Measurements from ENCODE around the gene BCAS3.
"Not testable (repeated sequence)": the region's sequence is repeated elsewhere in the genome, so short reads cannot be mapped to it uniquely, and the experiment has no call there.

BCAS3 gene

DNA sequence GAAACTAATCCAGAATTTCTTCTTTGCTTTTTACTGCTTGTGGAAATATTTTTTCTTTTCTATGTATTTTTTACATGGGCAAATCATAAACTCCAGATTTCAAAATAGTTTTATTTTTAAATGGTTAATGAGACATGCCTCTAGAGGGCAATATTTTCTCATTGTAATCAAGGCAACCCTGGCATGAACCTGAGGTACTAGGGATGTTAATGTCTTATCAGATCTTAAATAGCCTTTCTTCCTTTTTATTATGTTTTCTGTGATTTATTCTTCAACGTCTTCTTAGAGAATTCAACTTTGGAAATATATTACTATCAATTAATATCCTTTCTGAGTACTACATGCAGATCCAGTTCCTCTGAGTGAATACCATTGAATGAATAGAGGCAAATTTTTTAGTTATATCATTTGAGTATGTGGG, 324.7 kb downstream of the BCAS3 start:
- no peaks in the 10 kb centered on the region for H3K27me3 Mint-ChIP-seq
- H3K36me3 Mint-ChIP-seq (ENCODE audit: low read depth): no peaks in the 10 kb centered on the region
- H3K4me3 Mint-ChIP-seq: no peak overlapping the region
- H3K27ac Mint-ChIP-seq: no peak overlapping the region
- H3K4me1 Mint-ChIP-seq (ENCODE audit: low read depth): no peaks in the 10 kb centered on the region
- no peak for DNase-seq
- H3K9me3 Mint-ChIP-seq: no peaks in the 10 kb centered on the region

DNA sequence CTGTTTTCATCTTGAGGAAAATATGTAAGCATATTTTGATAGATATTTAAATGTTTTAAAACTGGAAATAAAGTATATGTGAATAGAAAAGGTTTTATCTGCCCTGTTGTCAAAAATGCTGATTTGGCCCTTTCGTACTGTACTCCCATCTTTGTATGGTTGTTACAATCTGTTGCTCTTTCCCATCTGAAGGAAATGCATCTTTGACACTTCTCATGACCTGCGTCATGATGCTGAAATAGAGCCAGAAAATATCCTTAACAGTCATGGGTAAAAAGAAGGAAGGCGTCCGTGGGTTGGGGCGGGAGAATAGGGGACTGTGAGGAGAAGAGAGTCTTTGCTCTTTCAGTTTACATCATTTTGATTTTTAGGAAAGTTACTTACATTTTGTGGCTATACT, 327.7 kb downstream of the BCAS3 start:
- no peak for DNase-seq
- Mint-ChIP-seq H3K27ac (no peak overlapping the region), H3K36me3 (ENCODE audit: low read depth) (no peaks in the 10 kb centered on the region), H3K9me3 (no peaks in the 10 kb centered on the region), H3K4me1 (ENCODE audit: low read depth) (no peaks in the 10 kb centered on the region), H3K27me3 (no peaks in the 10 kb centered on the region), H3K4me3 (no peak overlapping the region)

DNA sequence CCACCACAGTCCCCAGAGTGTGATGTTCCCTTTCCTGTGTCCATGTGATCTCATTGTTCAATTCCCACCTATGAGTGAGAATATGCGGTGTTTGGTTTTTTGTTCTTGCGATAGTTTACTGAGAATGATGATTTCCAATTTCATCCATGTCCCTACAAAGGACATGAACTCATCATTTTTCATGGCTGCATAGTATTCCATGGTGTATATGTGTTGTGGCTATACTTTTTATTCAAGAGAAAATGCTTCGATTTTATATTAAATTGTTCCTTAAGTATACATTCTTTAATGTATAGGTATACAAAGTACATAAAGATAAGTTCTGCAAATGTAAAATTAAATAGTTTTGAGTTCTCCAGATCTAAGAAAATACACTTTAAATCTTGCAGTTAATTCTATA, 328.3 kb downstream of the BCAS3 start:
- H3K27me3 Mint-ChIP-seq, H3K9me3 Mint-ChIP-seq, H3K4me3 Mint-ChIP-seq: not testable (repeated sequence)

DNA sequence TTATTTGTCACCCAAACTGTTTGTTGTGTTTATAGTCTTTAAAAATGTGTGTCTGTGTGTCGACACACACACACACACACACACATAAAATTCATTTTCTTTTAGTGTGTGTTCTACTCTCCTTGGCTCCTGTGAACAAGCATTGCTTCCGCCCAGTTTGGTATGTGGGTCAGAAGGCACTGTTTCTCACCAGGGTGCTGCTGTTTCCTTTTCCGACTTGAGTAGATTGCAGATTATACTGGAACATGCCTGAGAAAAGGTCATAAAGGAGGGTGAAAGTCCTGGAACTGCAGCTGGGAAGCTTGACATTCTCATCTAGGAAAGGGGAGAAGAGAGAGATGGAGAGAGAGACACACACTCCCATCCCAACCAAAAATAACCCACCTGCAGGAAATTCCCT, 330.3 kb downstream of the BCAS3 start:
- H3K36me3 Mint-ChIP-seq (ENCODE audit: low read depth): no peaks in the 10 kb centered on the region
- H3K4me3 Mint-ChIP-seq: no peak overlapping the region
- H3K9me3 Mint-ChIP-seq: no peaks in the 10 kb centered on the region
- no peaks in the 10 kb centered on the region for H3K27me3 Mint-ChIP-seq
- no peaks in the 10 kb centered on the region for H3K4me1 Mint-ChIP-seq (ENCODE audit: low read depth)
- no peak for DNase-seq
- H3K27ac Mint-ChIP-seq: no peak overlapping the region

More for the DNA sequence above, 328.3 kb downstream of the BCAS3 start:
- DNase-seq; H3K4me1 Mint-ChIP-seq (ENCODE audit: low read depth); H3K36me3 Mint-ChIP-seq (ENCODE audit: low read depth); H3K27ac Mint-ChIP-seq: not testable (repeated sequence)

DNA sequence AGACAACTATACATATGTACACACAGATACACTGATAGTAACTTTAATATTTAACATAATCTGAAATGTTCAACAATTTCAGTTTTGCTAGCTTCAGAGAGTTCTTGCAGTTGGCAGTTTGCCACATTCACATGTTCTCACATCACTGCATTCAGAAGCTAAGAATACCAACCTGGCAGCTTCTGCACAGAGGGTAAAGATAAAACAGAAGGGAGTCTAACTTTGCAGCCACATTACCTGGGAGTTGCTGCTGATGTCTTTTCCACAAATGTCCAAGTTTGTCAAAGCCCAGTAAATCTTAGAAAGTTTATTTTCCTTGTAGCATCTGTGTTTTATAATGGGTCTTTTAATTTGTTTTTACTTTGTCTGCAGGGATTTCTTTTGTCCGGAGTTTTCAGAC, 332.0 kb downstream of the BCAS3 start:
- Mint-ChIP-seq H3K36me3 (ENCODE audit: low read depth) (no peaks in the 10 kb centered on the region), H3K27ac (no peak overlapping the region), H3K9me3 (no peaks in the 10 kb centered on the region), H3K27me3 (no peaks in the 10 kb centered on the region), H3K4me3 (no peak overlapping the region), H3K4me1 (ENCODE audit: low read depth) (no peaks in the 10 kb centered on the region)
- DNase-seq: no peak

DNA sequence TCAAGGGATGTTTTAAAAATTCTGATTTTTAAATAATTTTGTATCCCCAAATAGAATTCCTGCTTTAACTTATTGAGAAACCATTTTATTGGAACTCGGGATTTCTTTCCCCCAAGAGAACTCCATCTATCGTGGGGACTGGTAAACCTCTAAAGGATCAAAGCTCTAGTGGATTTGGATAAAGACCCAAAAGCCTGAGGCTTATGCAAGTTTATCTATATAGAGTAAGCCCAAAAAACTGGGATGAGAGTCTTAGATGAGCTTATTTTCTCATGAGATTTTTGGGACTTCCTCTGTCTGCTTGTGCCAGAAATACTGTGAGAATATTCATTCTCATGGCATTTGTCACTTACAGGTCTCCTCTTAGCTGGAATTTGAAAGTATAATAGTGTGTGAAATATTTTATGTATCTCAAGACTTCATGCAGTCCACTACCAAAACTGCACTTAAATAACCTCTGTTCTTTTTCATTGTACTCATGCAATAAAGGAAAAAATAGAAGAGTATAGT, 333.1 kb downstream of the BCAS3 start:
- Mint-ChIP-seq H3K27ac (no peak overlapping the region), H3K4me3 (no peak overlapping the region), H3K4me1 (ENCODE audit: low read depth) (no peaks in the 10 kb centered on the region), H3K9me3 (no peaks in the 10 kb centered on the region), H3K36me3 (ENCODE audit: low read depth) (no peaks in the 10 kb centered on the region), H3K27me3 (no peaks in the 10 kb centered on the region)
- no peak for DNase-seq

DNA sequence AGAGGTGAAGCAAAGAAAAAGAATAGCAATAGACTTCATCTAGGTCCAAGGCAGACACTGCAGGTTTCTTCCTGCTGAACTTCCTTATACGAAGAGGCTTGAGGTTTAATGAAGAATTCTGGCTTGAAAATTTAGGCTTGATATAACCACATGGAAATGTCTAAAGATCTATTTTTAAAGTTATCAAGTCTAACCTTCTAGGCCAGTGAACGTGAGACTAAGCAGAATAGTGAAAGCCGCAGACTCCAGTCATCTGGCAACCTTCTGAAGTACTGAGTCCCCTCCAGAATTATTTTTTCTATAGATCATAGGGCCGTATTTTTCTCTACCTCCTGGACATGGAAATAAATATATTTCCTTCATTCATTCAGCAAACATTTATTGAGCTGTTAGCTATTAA, 333.6 kb downstream of the BCAS3 start:
- Mint-ChIP-seq H3K4me1 (ENCODE audit: low read depth) (no peaks in the 10 kb centered on the region), H3K4me3 (no peak overlapping the region), H3K27ac (no peak overlapping the region), H3K9me3 (no peaks in the 10 kb centered on the region), H3K36me3 (ENCODE audit: low read depth) (no peaks in the 10 kb centered on the region), H3K27me3 (no peaks in the 10 kb centered on the region)
- no peak for DNase-seq

DNA sequence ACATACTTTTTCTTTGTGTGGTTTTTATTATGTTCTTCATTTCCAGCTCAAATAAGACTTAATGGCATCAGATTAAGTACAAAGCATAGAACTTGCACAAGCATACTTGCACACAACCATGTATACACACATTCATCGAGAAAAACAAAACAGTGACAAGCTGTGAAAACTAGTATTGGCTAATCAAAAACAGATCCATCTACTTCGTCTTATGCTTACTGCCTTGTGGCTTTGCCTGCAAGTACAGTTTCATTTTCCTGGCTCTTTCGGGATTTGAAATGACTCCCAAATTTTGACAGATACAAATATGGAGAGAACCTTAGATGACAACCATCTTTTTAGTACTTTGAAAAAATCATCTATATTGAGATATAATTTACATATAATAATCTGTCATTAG, 338.3 kb downstream of the BCAS3 start:
- Mint-ChIP-seq H3K36me3 (ENCODE audit: low read depth) (no peaks in the 10 kb centered on the region), H3K4me3 (no peak overlapping the region), H3K27me3 (no peaks in the 10 kb centered on the region), H3K4me1 (ENCODE audit: low read depth) (no peaks in the 10 kb centered on the region), H3K27ac (no peak overlapping the region), H3K9me3 (no peaks in the 10 kb centered on the region)
- DNase-seq: no peak

DNA sequence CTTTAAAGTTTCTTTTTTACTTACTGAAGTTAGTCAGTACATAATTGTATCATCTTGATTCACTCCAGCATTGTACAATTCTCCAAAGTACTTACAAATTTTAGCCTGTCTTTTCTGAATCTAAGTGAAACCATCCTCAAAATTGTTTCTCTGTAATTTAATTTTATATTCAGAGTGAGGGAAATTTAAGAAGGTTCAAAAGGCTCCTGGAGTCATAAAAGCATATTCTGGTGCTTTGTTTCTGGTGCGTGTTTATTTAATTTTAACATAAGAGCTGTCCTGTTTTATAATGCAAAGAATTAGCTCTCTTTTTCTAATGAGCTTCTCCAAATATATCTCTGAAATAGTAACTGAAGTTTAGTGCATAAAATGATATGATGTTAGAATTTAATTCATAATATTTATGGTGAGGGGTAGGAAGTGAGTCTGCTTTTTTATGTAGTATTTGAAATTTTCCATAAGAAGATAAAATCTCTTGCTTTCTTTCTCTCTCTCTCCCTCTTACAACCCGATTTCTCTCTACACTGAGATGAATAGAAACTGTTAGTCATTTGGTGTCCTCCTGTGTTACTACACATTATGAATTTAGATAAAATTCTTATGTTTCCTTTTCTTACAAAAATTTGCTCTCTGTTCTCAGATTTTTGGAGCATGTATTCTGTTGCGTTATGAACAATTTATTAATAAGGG, 339.8 kb downstream of the BCAS3 start:
- no peaks in the 10 kb centered on the region for H3K36me3 Mint-ChIP-seq (ENCODE audit: low read depth)
- H3K4me3 Mint-ChIP-seq: no peak overlapping the region
- H3K27ac Mint-ChIP-seq: no peak overlapping the region
- no peaks in the 10 kb centered on the region for H3K27me3 Mint-ChIP-seq
- H3K4me1 Mint-ChIP-seq (ENCODE audit: low read depth): no peaks in the 10 kb centered on the region
- H3K9me3 Mint-ChIP-seq: no peaks in the 10 kb centered on the region
- no peak for DNase-seq

DNA sequence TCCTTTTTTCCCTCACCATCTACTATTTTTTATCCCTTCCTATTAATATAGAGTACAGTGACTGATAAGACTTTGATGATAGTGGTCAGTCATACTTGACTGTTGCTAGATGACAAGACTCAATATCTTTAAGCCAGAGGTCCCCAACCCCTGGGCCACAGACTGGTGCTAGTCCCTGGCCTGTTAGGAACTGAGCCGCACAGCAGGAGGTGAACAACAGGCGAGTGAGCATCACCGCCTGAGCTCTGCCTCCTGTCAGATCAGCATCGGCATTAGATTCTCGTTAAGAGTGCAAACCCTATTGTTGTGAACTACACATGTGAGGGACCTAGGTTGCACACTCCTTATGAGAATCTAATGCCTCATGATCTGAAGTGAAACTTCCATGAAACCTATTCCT, 341.3 kb downstream of the BCAS3 start:
- H3K27ac Mint-ChIP-seq: no peak overlapping the region
- no peaks in the 10 kb centered on the region for H3K36me3 Mint-ChIP-seq (ENCODE audit: low read depth)
- no peak for DNase-seq
- H3K9me3 Mint-ChIP-seq: no peaks in the 10 kb centered on the region
- no peak overlapping the region for H3K4me3 Mint-ChIP-seq
- no peaks in the 10 kb centered on the region for H3K27me3 Mint-ChIP-seq
- no peaks in the 10 kb centered on the region for H3K4me1 Mint-ChIP-seq (ENCODE audit: low read depth)

DNA sequence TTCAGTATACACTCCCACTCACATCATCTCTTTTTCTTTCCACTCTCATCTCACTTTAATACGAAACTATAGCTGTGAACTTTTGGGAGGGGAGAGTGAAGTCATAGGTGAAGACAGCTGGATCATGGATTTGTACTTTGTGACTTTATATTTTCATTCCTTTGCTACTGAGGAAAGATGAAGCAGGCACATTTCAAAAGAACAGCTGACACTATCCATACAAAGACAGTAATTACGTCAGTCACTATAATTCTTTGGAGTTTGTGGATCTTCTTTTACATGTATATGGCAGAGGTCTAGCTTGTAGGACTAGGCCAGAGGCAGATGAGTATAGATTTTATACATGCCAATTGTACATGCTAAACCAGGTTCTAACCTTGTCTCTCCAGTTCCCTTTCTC, 346.3 kb downstream of the BCAS3 start:
- Mint-ChIP-seq H3K27me3 (no peaks in the 10 kb centered on the region), H3K27ac (no peak overlapping the region), H3K36me3 (ENCODE audit: low read depth) (no peaks in the 10 kb centered on the region), H3K9me3 (no peaks in the 10 kb centered on the region), H3K4me3 (no peak overlapping the region), H3K4me1 (ENCODE audit: low read depth) (peaks cover 7% of the 10 kb centered on the region)
- DNase-seq: no peak

DNA sequence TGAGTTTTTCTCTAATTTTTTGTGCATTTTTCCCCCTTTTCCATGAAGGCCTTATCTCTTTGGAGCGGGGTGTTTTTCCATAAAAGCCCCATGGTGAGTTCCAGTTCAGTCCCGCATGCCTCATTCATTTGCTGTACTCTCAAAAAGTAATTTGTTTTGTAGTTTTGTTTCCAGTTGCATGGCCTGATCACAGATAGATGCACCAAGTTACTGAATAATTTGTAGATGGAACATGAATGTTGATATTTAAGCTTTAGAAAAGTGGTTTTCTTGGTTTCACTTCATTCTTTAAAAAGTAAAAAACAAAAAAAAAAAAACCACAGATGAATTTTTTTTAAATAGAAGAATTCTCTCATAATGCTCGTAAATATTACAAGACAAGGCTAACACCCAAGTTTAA, 349.2 kb downstream of the BCAS3 start:
- Mint-ChIP-seq H3K27ac (no peak overlapping the region), H3K4me1 (ENCODE audit: low read depth) (peaks cover 7% of the 10 kb centered on the region), H3K36me3 (ENCODE audit: low read depth) (no peaks in the 10 kb centered on the region), H3K27me3 (no peaks in the 10 kb centered on the region), H3K9me3 (no peaks in the 10 kb centered on the region), H3K4me3 (no peak overlapping the region)
- no peak for DNase-seq

DNA sequence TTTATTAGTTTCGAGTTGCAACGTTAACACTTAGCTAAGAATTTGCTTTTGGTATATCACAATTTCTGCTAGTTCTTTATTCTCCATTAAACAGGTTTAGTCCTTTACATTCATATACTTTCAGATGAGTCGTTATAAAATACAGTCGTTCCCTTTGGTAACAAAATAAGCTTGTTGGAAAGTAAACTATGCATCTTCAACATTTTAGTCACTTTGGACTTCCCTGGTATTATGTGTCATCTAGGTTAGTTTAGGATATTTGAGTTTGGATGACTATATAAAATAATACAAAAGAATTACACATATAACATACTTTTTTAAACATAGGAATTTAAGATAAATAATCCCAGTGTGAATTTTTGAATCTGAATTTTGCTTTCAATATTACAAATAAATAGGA, 351.5 kb downstream of the BCAS3 start:
- DNase-seq: no peak
- H3K9me3 Mint-ChIP-seq: no peaks in the 10 kb centered on the region
- H3K4me3 Mint-ChIP-seq: no peak overlapping the region
- peaks cover 7% of the 10 kb centered on the region for H3K4me1 Mint-ChIP-seq (ENCODE audit: low read depth)
- no peak overlapping the region for H3K27ac Mint-ChIP-seq
- H3K36me3 Mint-ChIP-seq (ENCODE audit: low read depth): no peaks in the 10 kb centered on the region
- H3K27me3 Mint-ChIP-seq: no peaks in the 10 kb centered on the region

DNA sequence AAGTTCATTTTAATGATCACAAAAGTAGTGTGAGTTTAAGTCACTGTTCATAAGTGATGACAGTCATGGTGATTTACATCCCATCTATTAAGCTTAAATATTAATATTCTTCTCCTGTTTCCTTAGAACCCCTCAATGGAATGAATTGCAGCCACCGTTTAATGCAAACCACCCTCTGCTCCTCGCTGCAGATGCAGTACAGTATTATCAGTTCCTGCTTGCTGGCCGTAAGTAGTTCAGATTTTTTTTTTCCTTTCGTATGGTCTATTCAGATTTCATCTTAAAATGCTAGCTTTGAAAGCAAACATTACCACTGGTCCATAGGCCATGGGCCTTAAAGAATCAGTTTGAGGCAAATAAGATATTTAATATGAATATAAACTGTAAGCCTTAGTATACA, 363.0 kb downstream of the BCAS3 start:
- H3K36me3 Mint-ChIP-seq (ENCODE audit: low read depth): peaks cover 22% of the 10 kb centered on the region

DNA sequence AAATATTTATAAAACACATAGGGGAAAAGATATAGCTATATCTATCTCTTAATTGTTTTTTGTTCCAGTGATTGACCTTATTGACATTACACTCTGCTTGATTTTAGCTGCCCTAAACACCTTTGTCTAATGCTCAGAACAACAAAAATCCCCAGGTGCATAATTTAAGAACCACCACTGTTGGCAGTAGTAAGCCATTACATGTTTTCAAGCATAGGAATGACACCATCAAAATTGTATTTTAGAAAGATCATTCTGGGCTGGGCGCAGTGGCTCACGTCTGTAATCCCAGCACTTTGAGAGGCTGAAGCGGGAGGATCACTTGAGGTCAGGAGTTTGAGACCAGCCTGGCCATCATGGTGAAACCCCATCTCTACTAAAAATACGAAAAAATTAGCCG, 364.7 kb downstream of the BCAS3 start:
- not testable (repeated sequence) for H3K4me3 Mint-ChIP-seq; H3K27me3 Mint-ChIP-seq; H3K4me1 Mint-ChIP-seq (ENCODE audit: low read depth); H3K27ac Mint-ChIP-seq; DNase-seq; H3K9me3 Mint-ChIP-seq
- H3K36me3 Mint-ChIP-seq (ENCODE audit: low read depth): peaks cover 22% of the 10 kb centered on the region

More for the DNA sequence above, 363.0 kb downstream of the BCAS3 start:
- H3K27ac Mint-ChIP-seq: no peak overlapping the region
- no peak for DNase-seq
- H3K9me3 Mint-ChIP-seq: no peaks in the 10 kb centered on the region
- H3K27me3 Mint-ChIP-seq: no peaks in the 10 kb centered on the region
- no peaks in the 10 kb centered on the region for H3K4me1 Mint-ChIP-seq (ENCODE audit: low read depth)
- H3K4me3 Mint-ChIP-seq: no peak overlapping the region

DNA sequence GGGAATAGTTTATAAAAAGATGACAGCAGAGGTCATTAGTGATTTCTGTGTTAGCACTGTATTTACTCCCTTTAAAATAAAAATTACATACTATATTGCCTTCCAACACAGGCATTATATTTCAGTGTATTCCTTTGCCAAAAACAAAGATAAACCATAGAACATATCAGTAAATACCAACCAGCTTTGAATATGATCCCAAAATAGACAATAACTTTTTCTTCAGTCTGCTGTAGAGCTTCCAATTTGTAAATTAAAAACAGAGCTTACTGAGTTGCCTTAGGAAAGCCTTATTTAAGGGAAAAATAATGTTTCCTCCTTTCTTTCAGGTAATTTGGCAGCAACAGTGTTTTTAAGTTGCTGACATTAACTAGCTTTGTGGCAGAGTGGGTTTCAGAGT, 369.9 kb downstream of the BCAS3 start:
- H3K4me3 Mint-ChIP-seq: no peak overlapping the region
- no peaks in the 10 kb centered on the region for H3K27me3 Mint-ChIP-seq
- H3K27ac Mint-ChIP-seq: no peak overlapping the region
- no peaks in the 10 kb centered on the region for H3K9me3 Mint-ChIP-seq
- H3K36me3 Mint-ChIP-seq (ENCODE audit: low read depth): no peaks in the 10 kb centered on the region
- no peak for DNase-seq
- peaks cover 12% of the 10 kb centered on the region for H3K4me1 Mint-ChIP-seq (ENCODE audit: low read depth)

All from activated T-cell treated with anti-CD3 and anti-CD28 coated beads, Interleukin-2, amount 50 U/mL, for 24 hours (primary cell).